Measurements from ENCODE around the gene PJVK. TPM values are rescaled to one million over a fixed set of nuclear protein-coding genes. Genes with fewer than 3 reads are reported as not detected.
A peak's percentile ranks its signal among the peaks of the same experiment; 100 is the strongest.

The PJVK gene
- total and polyA plus RNA-seq, 9 of the 15 experiments (the other 6 are each of a cell fraction or from before 2014, with no cell fraction given) = 0.11 to 1.5 (median 0.73) TPM

DNA sequence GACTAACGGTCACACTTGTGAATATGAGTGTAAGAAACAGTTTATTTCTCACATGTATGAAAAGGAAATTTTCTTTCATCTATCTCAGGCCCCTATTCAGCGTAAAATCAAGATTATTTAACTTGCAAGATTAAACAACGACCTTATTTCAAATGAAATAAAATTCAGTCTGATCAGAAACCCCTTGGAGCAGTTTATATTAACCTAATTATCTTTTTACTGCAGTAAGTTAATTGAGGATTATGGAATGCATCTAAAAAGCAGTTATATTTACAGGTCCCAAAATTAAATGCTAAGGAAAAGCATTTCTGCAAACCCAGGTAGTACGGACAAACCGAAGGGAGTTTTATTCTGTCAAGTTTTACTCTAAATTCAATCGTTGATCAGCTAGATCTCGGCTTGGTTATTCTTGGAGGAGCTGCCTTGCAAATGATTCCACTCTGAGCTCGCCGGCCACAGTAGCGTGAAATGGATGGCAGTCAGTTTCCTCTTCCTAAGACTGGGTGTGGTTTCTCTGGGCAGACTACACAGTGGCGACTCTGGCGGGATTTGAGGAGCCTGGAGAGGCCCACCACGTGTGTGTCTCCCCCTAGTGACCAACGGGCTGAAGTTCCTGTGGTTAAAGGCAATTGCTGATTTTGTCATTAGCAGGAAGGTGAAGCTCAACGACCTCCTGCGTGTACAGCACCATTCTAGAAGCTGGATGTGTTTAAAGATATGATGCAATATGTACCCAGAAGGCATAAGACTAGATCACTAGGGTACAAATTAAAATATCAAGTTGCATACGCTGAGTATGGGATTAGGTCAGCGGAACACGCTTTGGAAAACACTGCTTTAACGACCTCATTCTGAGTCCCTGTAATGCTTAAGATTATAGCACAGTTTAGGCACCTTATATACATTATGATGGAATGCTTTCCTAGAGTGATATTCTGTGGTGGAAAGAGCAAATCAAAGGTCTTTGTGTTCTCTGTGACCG, 36.6 kb upstream of the PJVK start (continued):
- TF ChIP-seq, protein P1, sequence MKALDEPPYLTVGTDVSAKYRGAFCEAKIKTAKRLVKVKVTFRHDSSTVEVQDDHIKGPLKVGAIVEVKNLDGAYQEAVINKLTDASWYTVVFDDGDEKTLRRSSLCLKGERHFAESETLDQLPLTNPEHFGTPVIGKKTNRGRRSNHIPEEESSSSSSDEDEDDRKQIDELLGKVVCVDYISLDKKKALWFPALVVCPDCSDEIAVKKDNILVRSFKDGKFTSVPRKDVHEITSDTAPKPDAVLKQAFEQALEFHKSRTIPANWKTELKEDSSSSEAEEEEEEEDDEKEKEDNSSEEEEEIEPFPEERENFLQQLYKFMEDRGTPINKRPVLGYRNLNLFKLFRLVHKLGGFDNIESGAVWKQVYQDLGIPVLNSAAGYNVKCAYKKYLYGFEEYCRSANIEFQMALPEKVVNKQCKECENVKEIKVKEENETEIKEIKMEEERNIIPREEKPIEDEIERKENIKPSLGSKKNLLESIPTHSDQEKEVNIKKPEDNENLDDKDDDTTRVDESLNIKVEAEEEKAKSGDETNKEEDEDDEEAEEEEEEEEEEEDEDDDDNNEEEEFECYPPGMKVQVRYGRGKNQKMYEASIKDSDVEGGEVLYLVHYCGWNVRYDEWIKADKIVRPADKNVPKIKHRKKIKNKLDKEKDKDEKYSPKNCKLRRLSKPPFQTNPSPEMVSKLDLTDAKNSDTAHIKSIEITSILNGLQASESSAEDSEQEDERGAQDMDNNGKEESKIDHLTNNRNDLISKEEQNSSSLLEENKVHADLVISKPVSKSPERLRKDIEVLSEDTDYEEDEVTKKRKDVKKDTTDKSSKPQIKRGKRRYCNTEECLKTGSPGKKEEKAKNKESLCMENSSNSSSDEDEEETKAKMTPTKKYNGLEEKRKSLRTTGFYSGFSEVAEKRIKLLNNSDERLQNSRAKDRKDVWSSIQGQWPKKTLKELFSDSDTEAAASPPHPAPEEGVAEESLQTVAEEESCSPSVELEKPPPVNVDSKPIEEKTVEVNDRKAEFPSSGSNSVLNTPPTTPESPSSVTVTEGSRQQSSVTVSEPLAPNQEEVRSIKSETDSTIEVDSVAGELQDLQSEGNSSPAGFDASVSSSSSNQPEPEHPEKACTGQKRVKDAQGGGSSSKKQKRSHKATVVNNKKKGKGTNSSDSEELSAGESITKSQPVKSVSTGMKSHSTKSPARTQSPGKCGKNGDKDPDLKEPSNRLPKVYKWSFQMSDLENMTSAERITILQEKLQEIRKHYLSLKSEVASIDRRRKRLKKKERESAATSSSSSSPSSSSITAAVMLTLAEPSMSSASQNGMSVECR (CRISPR knock-in tag; IDR thresholded peaks at IDR 0.05) = peak; percentile 68
- TF ChIP-seq, protein P2, sequence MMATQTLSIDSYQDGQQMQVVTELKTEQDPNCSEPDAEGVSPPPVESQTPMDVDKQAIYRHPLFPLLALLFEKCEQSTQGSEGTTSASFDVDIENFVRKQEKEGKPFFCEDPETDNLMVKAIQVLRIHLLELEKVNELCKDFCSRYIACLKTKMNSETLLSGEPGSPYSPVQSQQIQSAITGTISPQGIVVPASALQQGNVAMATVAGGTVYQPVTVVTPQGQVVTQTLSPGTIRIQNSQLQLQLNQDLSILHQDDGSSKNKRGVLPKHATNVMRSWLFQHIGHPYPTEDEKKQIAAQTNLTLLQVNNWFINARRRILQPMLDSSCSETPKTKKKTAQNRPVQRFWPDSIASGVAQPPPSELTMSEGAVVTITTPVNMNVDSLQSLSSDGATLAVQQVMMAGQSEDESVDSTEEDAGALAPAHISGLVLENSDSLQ (IDR thresholded peaks at IDR 0.05) = 0 out of 2 replicates have a peak, but pooled peaks have one; percentile 24
- TF ChIP-seq, protein P3, sequence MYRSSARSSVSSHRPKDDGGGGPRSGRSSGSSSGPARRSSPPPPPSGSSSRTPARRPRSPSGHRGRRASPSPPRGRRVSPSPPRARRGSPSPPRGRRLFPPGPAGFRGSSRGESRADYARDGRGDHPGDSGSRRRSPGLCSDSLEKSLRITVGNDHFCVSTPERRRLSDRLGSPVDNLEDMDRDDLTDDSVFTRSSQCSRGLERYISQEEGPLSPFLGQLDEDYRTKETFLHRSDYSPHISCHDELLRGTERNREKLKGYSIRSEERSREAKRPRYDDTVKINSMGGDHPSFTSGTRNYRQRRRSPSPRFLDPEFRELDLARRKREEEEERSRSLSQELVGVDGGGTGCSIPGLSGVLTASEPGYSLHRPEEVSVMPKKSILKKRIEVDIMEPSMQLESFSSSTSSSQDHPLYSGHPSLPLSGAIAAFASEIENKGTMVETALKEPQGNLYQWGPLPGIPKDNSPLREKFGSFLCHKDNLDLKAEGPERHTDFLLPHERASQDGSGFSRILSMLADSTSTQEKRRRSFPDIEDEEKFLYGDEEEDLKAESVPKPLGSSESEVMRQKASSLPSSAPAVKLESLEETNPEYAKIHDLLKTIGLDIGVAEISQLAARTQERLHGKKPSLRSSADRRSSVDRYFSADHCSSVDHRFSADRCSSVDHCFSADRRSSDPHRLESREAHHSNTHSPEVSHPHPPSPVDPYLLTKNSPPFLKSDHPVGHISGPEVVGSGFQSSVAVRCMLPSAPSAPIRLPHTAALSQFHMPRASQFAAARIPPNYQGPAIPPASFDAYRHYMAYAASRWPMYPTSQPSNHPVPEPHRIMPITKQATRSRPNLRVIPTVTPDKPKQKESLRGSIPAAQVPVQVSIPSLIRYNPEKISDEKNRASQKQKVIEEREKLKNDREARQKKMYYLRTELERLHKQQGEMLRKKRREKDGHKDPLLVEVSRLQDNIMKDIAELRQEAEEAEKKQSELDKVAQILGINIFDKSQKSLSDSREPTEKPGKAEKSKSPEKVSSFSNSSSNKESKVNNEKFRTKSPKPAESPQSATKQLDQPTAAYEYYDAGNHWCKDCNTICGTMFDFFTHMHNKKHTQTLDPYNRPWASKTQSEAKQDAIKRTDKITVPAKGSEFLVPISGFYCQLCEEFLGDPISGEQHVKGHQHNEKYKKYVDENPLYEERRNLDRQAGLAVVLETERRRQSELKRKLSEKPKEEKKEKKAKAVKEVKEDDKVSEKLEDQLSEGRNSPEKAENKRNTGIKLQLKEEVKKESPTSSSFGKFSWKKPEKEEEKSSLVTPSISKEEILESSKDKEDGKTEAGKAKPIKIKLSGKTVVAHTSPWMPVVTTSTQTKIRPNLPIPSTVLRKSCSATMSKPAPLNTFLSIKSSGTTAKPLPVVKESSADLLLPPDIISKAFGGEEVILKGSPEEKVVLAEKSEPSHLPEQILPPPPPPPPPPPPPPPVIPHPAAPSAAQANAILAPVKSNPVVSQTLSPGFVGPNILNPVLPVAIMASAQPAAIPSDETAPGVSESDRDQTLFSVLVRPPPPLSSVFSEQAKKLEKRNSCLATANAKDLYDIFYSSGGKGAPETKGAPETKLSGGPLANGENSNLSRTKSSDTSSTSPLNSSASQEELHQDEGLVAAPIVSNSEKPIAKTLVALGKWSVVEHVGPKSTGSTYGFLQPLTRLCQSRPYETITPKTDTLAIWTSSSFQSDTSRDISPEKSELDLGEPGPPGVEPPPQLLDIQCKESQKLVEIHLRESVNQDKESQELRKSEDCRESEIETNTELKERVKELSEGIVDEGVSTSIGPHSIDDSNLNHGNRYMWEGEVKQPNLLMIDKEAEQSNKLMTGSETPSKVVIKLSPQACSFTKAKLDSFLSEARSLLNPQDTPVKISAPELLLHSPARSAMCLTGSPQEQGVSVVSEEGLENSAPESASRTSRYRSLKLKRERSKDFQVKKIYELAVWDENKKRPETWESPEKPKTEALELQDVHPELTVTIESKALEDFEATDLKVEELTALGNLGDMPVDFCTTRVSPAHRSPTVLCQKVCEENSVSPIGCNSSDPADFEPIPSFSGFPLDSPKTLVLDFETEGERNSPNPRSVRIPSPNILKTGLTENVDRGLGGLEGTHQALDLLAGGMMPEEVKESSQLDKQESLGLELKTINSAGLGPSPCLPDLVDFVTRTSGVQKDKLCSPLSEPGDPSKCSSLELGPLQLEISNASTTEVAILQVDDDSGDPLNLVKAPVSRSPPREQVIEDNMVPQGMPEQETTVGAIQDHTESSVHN (IDR thresholded peaks at IDR 0.05; ENCODE audit: borderline replicate concordance in 1 of 2, low read depth in 1 of 2) = 0 out of 4 replicates have a peak, but pooled peaks of 1 of the 2 experiments have one; percentile 45
- TF ChIP-seq, protein P4, sequence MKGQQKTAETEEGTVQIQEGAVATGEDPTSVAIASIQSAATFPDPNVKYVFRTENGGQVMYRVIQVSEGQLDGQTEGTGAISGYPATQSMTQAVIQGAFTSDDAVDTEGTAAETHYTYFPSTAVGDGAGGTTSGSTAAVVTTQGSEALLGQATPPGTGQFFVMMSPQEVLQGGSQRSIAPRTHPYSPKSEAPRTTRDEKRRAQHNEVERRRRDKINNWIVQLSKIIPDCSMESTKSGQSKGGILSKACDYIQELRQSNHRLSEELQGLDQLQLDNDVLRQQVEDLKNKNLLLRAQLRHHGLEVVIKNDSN (CRISPR knock-in tag; IDR thresholded peaks at IDR 0.05) = peak; percentile 72
- 0 out of 2 replicates have a peak, but pooled peaks have one; percentile 61 for TF ChIP-seq CBX5 (IDR thresholded peaks at IDR 0.05; ENCODE audit: borderline replicate concordance, low read depth)
- peak; percentile 84; the same call in 1 of the 2 replicates for TF ChIP-seq MTA3 (IDR thresholded peaks at IDR 0.05; ENCODE audit: borderline replicate concordance)
- peak in 1 of 2 experiments; percentile 63; a peak in 2 of 4 replicates for TF ChIP-seq HDAC1 (IDR thresholded peaks at IDR 0.05)
- TF ChIP-seq JUNB (CRISPR knock-in tag; conservative IDR thresholded peaks at IDR 0.05) = peak; percentile 59; the same call in 1 of the 2 replicates
- TF ChIP-seq FOXJ2 (tag; IDR thresholded peaks at IDR 0.05) = peak; percentile 37; the same call in 1 of the 2 replicates

Measured in K562 (cell line).